Neutrophil (primary cell): ENCODE data around the gene KLK4.

Source experiments
- H3K27ac ChIP-seq: fragments of 200-600 bp; sonication (generic); 2 replicates; pipeline ENCODE4 v1.5.1; 2016; ENCODE audit warnings: mild to moderate bottlenecking, moderate library complexity
- H3K27me3 ChIP-seq: fragments of 200-600 bp; sonication (generic); 2 replicates; pipeline ENCODE4 v1.6.0; 2016; ENCODE audit warnings: mild to moderate bottlenecking
- H3K36me3 ChIP-seq: fragments of 200-600 bp; sonication (generic); 2 replicates; pipeline ENCODE4 v1.5.1; 2017
- H3K4me1 ChIP-seq, 2 experiments: fragments of 200-600 bp in 1 of 2; sonication (generic) in 1 of 2; 1 replicate in 1 of 2; 2 replicates in 1 of 2; pipeline versions ENCODE4 v1.5.1 to v1.6.1; 2013 to 2016; ENCODE audit warnings: low read depth in 1 of 2, low read length in 1 of 2, mild to moderate bottlenecking in 1 of 2, moderate library complexity in 1 of 2; ENCODE audit not compliant: control insufficient read depth in 1 of 2, insufficient read depth in 1 of 2
- H3K4me3 ChIP-seq, 2 experiments: fragments of 200-600 bp in 1 of 2; sonication (generic) in 1 of 2; 1 replicate in 1 of 2; 2 replicates in 1 of 2; pipeline ENCODE4 v1.5.1; 2013 to 2016; ENCODE audit warnings: low read depth in 1 of 2, low read length in 1 of 2, mild to moderate bottlenecking in 1 of 2, moderate library complexity in 1 of 2
- H3K9me3 ChIP-seq: fragments of 200-600 bp; sonication (generic); 2 replicates; pipeline ENCODE4 v1.5.1; 2016
- TF ChIP-seq, protein P1 (sequence below): fragments of 200-600 bp; sonication (generic); IDR thresholded peaks from 2 replicates; pipeline ENCODE4 v1.5.1; 2016; ENCODE audit warnings: antibody characterized with exemption

KLK4 gene

DNA sequence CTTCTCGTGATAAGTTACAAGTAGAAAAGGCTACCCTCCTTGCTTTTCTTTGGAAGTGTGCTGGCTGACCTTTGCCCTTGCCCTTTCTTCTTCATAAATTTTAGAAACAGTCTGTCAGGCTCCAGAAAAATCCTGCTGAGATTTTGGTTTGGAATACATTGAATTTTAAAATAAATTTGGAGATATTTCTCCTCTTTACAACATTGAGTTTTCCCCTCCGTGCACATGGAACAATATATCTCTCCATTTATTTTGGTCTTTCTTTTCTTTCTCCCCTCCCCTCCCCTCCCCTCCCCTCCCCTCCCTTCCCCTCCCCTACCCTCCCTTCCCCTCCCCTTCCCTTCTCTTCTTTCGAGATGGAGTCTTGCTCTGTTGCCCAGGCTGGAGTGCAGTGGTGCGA is 8.6 kb downstream of the KLK4 start:
- H3K4me3 ChIP-seq = no peak overlapping the region

DNA sequence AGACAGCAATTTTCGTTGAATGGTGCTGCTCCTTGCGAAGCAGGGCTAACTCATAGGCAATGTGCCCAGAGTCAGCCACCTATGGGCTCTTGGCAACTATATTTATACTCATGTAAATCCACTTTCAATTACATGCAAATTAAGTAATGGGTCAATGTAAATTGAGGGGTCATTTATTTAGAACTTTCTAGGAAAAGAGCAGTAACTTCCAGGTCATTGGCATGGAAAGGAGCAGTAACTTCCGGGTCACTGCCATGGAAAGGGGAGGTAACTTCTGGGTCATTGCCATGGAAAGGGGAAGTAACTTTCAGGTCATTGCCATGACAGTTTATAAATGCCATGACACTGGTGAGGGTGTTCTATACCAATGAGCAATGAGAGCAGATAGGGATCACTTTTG is 11.6 kb downstream of the KLK4 start:
- H3K27me3 ChIP-seq = peaks cover 27% of the 10 kb centered on the region
- no peaks in the 10 kb centered on the region for H3K36me3 ChIP-seq
- H3K4me3 ChIP-seq = no peak overlapping the region
- no peak overlapping the region for H3K27ac ChIP-seq
- TF ChIP-seq, protein P1, sequence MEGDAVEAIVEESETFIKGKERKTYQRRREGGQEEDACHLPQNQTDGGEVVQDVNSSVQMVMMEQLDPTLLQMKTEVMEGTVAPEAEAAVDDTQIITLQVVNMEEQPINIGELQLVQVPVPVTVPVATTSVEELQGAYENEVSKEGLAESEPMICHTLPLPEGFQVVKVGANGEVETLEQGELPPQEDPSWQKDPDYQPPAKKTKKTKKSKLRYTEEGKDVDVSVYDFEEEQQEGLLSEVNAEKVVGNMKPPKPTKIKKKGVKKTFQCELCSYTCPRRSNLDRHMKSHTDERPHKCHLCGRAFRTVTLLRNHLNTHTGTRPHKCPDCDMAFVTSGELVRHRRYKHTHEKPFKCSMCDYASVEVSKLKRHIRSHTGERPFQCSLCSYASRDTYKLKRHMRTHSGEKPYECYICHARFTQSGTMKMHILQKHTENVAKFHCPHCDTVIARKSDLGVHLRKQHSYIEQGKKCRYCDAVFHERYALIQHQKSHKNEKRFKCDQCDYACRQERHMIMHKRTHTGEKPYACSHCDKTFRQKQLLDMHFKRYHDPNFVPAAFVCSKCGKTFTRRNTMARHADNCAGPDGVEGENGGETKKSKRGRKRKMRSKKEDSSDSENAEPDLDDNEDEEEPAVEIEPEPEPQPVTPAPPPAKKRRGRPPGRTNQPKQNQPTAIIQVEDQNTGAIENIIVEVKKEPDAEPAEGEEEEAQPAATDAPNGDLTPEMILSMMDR = no peak
- no peaks in the 10 kb centered on the region for H3K4me1 ChIP-seq
- no peaks in the 10 kb centered on the region for H3K9me3 ChIP-seq

More for the DNA sequence above, 8.6 kb downstream of the KLK4 start:
- no peaks in the 10 kb centered on the region for H3K4me1 ChIP-seq
- peaks cover 35% of the 10 kb centered on the region for H3K27me3 ChIP-seq
- no peaks in the 10 kb centered on the region for H3K36me3 ChIP-seq
- H3K27ac ChIP-seq = no peak overlapping the region
- TF ChIP-seq, protein P1 = no peak
- no peaks in the 10 kb centered on the region for H3K9me3 ChIP-seq

DNA sequence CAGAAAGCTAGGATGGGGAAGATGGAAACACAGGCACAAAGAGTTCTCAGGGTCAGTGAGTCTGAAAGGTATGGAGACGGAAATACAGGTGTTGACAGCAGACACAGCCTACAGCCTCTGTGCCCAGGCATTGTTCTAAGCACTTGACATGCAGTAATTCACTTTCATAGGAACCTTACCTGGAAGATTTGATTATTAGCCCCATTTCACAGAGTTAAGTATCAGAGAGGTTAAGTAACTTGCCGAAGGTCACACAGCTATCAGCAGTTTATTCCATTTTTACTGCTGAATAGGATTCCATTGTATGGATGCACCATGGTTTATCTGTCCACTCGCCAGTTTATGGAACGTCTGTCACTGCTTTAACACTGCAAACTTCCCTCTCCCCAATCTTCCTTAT is 13.2 kb downstream of the KLK4 start:
- Histone ChIP-seq H3K4me1 (no peaks in the 10 kb centered on the region), H3K9me3 (no peaks in the 10 kb centered on the region), H3K27me3 (peaks cover 27% of the 10 kb centered on the region), H3K27ac (no peak overlapping the region), H3K36me3 (no peaks in the 10 kb centered on the region), H3K4me3 (no peak overlapping the region)
- TF ChIP-seq, protein P1 = no peak

- Histone ChIP-seq H3K4me3 (no peak overlapping the region), H3K27ac (no peak overlapping the region)
- TF ChIP-seq, protein P1 = no peak
These were observed 13.6 kb downstream of the KLK4 start for GRCh38 chr19:50897612-50898011.

GRCh38 chr19:50897191-50897607 is 14.0 kb downstream of the KLK4 start:
- Histone ChIP-seq H3K9me3 (no peaks in the 10 kb centered on the region), H3K27me3 (peaks cover 27% of the 10 kb centered on the region), H3K4me1 (no peaks in the 10 kb centered on the region), H3K4me3 (no peak overlapping the region), H3K36me3 (no peaks in the 10 kb centered on the region), H3K27ac (no peak overlapping the region)
- TF ChIP-seq, protein P1 = no peak

More at GRCh38 chr19:50897612-50898011, 13.6 kb downstream of the KLK4 start:
- H3K9me3 ChIP-seq = no peaks in the 10 kb centered on the region
- no peaks in the 10 kb centered on the region for H3K36me3 ChIP-seq
- H3K4me1 ChIP-seq = no peaks in the 10 kb centered on the region
- H3K27me3 ChIP-seq = peaks cover 27% of the 10 kb centered on the region
